Measurements from ENCODE around the gene PPM1L. TPM values are rescaled to one million over a fixed set of nuclear protein-coding genes. Genes with fewer than 3 reads are reported as not detected.

PPM1L gene
- total RNA-seq, 2 donors from 2014 or later: 13.3 to 25.3 TPM

DNA sequence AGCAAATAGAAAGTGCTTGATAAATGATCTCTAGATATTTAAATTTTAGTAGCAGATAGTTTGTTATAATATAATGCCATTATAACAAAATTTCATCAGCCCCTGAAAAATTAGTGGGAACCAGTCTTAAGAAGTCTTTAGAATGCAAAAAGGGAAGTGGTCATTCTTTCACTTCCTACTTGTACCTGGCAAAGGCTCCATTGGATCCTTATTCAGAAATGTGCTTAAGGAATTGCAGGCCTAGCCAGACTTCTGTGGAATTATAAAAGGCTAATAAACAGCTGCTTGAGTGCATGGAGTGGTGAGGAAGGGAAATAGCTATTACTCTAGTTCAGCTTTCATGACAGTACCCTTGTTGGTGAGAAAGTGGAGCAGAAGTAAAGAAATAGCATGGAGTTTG, 24.2 kb downstream of the PPM1L start:
- TF ChIP-seq, protein P1, sequence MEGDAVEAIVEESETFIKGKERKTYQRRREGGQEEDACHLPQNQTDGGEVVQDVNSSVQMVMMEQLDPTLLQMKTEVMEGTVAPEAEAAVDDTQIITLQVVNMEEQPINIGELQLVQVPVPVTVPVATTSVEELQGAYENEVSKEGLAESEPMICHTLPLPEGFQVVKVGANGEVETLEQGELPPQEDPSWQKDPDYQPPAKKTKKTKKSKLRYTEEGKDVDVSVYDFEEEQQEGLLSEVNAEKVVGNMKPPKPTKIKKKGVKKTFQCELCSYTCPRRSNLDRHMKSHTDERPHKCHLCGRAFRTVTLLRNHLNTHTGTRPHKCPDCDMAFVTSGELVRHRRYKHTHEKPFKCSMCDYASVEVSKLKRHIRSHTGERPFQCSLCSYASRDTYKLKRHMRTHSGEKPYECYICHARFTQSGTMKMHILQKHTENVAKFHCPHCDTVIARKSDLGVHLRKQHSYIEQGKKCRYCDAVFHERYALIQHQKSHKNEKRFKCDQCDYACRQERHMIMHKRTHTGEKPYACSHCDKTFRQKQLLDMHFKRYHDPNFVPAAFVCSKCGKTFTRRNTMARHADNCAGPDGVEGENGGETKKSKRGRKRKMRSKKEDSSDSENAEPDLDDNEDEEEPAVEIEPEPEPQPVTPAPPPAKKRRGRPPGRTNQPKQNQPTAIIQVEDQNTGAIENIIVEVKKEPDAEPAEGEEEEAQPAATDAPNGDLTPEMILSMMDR (IDR thresholded peaks at IDR 0.05): no peak
- no peak overlapping the region for H3K27ac ChIP-seq
- ATAC-seq (ENCODE audit: insufficient number of reproducible peaks, low FRiP score, low read depth) (no peak), DNase-seq (ENCODE audit: low spot score) (no peak)
- no peaks in the 10 kb centered on the region for H3K9me3 ChIP-seq
- H3K36me3 ChIP-seq: no peaks in the 10 kb centered on the region
- H3K27me3 ChIP-seq (replicated peaks; ENCODE audit: insufficient read depth): no peaks in the 10 kb centered on the region
- H3K4me1 ChIP-seq (ENCODE audit: control insufficient read depth in 1 of 2, low read depth in 2 of 2): peaks cover 2 to 4% of the 10 kb centered on the region in 2 donors
- no peak overlapping the region for H3K4me3 ChIP-seq

DNA sequence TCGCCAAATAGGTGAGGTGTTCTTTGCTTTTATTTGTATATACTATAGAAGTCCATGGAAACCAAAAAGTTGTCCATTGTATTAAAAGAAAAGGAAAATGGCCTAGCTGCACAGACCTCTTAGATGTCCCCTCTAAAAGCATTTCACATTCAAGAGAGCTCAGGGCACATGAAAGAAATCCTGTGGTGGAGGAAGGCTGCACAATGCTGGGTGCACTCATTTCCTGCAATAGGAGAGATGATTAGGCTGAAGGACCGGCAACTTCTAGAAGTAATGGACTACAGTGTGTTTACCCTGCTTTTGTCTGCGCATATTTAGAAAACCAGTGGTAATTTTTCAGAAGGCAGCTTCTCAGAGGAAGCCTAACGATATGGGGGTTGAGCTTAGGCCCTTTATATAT, 25.4 kb downstream of the PPM1L start:
- Histone ChIP-seq H3K36me3 (no peaks in the 10 kb centered on the region), H3K4me3 (no peak overlapping the region), H3K27ac (no peak overlapping the region), H3K9me3 (no peaks in the 10 kb centered on the region), H3K4me1 (ENCODE audit: control insufficient read depth in 1 of 2, low read depth in 2 of 2) (peaks cover 2 to 4% of the 10 kb centered on the region in 2 donors), H3K27me3 (replicated peaks; ENCODE audit: insufficient read depth) (no peaks in the 10 kb centered on the region)
- TF ChIP-seq, protein P1 (IDR thresholded peaks at IDR 0.05): no peak
- DNase-seq (ENCODE audit: low spot score) (no peak), ATAC-seq (ENCODE audit: insufficient number of reproducible peaks, low FRiP score, low read depth) (no peak)

DNA sequence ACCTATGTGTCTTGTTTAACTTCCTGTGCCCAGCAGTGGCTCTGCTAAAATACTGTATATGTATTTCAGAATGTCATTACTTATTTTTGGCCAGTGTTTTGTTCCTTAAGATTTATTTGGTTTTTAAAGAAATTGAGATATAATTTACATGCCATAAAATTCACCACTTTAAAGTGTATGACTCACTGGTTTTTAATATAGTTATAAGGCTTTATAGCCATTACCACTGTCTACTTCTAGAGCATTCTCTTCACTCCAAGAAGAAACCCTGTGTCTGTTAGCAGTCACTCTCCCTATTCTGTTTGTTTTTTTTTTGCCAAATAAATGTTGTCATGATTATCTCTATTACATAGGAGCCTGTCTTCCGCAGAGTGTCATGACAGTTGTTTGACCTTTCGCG, 25.8 kb downstream of the PPM1L start:
- ATAC-seq (ENCODE audit: insufficient number of reproducible peaks, low FRiP score, low read depth) (no peak), DNase-seq (ENCODE audit: low spot score) (no peak)
- H3K4me3 ChIP-seq: no peak overlapping the region
- no peaks in the 10 kb centered on the region for H3K36me3 ChIP-seq
- H3K27me3 ChIP-seq (replicated peaks; ENCODE audit: insufficient read depth): no peaks in the 10 kb centered on the region
- no peak overlapping the region for H3K27ac ChIP-seq
- H3K4me1 ChIP-seq (ENCODE audit: control insufficient read depth in 1 of 2, low read depth in 2 of 2): peaks cover 2 to 4% of the 10 kb centered on the region in 2 donors
- TF ChIP-seq, protein P1 (IDR thresholded peaks at IDR 0.05): no peak
- no peaks in the 10 kb centered on the region for H3K9me3 ChIP-seq

DNA sequence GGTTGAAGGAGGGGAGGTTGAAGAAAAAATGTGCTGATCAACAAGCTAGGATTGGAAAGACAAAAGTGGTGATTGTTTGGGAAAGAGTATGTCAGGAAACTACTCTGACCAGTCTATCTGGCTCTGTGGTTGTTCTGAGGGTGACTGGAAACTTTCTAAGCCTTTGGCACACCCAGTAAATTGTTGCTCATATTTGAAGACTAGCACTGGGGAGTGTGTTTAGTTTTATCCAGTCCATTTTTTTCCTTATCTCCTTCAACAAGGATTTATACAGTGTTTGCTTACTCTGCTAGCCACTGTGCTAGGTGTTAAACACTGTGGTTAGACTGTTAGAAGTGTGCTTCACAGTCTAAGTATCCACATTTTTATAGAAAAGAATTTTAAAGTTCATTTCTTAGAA, 28.8 kb downstream of the PPM1L start:
- DNase-seq (ENCODE audit: low spot score) (no peak), ATAC-seq (ENCODE audit: insufficient number of reproducible peaks, low FRiP score, low read depth) (no peak)
- Histone ChIP-seq H3K36me3 (no peaks in the 10 kb centered on the region), H3K27me3 (replicated peaks; ENCODE audit: insufficient read depth) (no peaks in the 10 kb centered on the region), H3K27ac (no peak overlapping the region), H3K9me3 (peaks cover 6% of the 10 kb centered on the region), H3K4me1 (ENCODE audit: control insufficient read depth in 1 of 2, low read depth in 2 of 2) (peaks cover 0 to 2% of the 10 kb centered on the region in 2 donors), H3K4me3 (no peak overlapping the region)
- TF ChIP-seq, protein P1 (IDR thresholded peaks at IDR 0.05): no peak

DNA sequence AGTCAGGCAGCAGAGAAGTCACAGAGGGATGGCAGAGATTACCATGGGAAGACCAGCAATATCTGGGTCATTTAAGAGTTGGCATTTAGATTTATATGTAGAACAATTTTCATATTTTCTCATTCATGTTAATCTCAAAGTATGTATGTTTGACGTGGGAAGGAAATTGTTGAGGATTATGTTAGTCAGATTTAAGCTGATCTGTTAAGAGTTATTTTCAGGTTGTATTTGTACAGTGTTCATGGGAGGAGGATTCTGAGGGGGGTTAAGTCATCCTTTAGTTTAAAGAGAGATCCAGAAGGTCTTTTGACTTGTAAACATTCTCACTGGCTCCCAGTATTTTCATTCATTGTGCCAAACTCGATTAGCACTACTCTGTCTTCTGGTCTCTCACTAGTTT, 34.7 kb downstream of the PPM1L start:
- Histone ChIP-seq H3K9me3 (peaks cover 6% of the 10 kb centered on the region), H3K4me1 (ENCODE audit: control insufficient read depth in 1 of 2, low read depth in 2 of 2) (no peaks in the 10 kb centered on the region), H3K27ac (no peak overlapping the region), H3K27me3 (replicated peaks; ENCODE audit: insufficient read depth) (no peaks in the 10 kb centered on the region), H3K36me3 (no peaks in the 10 kb centered on the region), H3K4me3 (no peak overlapping the region)
- ATAC-seq (ENCODE audit: insufficient number of reproducible peaks, low FRiP score, low read depth) (no peak), DNase-seq (ENCODE audit: low spot score) (no peak)
- TF ChIP-seq, protein P1 (IDR thresholded peaks at IDR 0.05): no peak

Data from thoracic aorta (tissue), 2 donors.